GM12878 (cell line): ENCODE results near the gene SLC25A29. TPM values are rescaled to one million over a fixed set of nuclear protein-coding genes. Genes with fewer than 3 reads are reported as not detected.
A peak's percentile ranks its signal among the peaks of the same experiment; 100 is the strongest.

Experiments used
- ATAC-seq: fragments of 200-7000 bp; cut with Tn5 transposase; 3 replicates; pipeline ENCODE4 v1.9.1; 2020; ENCODE audit warnings: mild to moderate bottlenecking, moderate library complexity
- BruUV-seq: library from RNA; stranded (reverse); fragments of 400-500 nt; replicated peaks from 2 replicates; lab custom pipeline; 2021; lab: Mats Ljungman, UMichigan
- CTCF ChIA-PET: fragments of 300-600 bp; sonication (Branson Sonifier 250); formaldehyde crosslinking; extraction: SDS; loops from one replicate; lab custom pipeline; 2021; ENCODE audit warnings: inconsistent platforms; lab: Yijun Ruan, JAX
- POLR2A ChIA-PET: fragments of 350-600 bp; formaldehyde crosslinking; extraction: SDS; loops from one replicate; lab custom pipeline; 2021; ENCODE audit warnings: inconsistent platforms; lab: Charles Lee
- RAD21 ChIA-PET: fragments of 300-600 bp; sonication (Branson Sonifier 250); formaldehyde crosslinking; loops from one replicate; lab custom pipeline; 2023; ENCODE audit warnings: antibody characterized with exemption; ENCODE audit not compliant: unreplicated experiment; lab: Charles Lee
- SMC1A ChIA-PET: fragments of 300-600 bp; sonication (Branson Sonifier 250); formaldehyde crosslinking; loops from one replicate; lab custom pipeline; 2023; ENCODE audit not compliant: unreplicated experiment, uncharacterized antibody; lab: Charles Lee
- DNase-seq: peaks from one replicate; pipeline ENCODE4 v3.0.0-alpha.2; 2011; ENCODE audit warnings: low read depth, low spot score
- FAIRE-seq: peaks from 3 replicates; lab custom pipeline; 2011; peaks lifted over from hg19 to GRCh38; lab: Jason Lieb, UNC
- H2AFZ ChIP-seq: 2 replicates; pipeline ENCODE4 v1.6.0; 2011; ENCODE audit warnings: low read depth, low read length, control low read depth; ENCODE audit not compliant: control insufficient read depth
- H3K27ac ChIP-seq: 2 replicates; pipeline ENCODE4 v1.5.1; 2011; ENCODE audit warnings: control low read depth; ENCODE audit not compliant: control insufficient read depth, insufficient read depth
- H3K27me3 ChIP-seq, 2 experiments: replicated peaks in 1 of 2; 2 replicates each; pipeline versions ENCODE4 v1.6.0 to v1.6.1; 2011; ENCODE audit warnings: low read length in 1 of 2; ENCODE audit not compliant: control insufficient read depth in 2 of 2, insufficient read depth in 2 of 2
- H3K36me3 ChIP-seq, 2 experiments: 2 replicates each; pipeline ENCODE4 v1.5.1; 2011; ENCODE audit warnings: low read length in 1 of 2; ENCODE audit not compliant: control insufficient read depth in 2 of 2, insufficient read depth in 2 of 2
- H3K4me1 ChIP-seq: 2 replicates; pipeline ENCODE4 v1.6.1; 2011; ENCODE audit warnings: mild to moderate bottlenecking, low read length, moderate library complexity, mixed read lengths; ENCODE audit not compliant: control insufficient read depth, insufficient read depth
- H3K4me2 ChIP-seq: 2 replicates; pipeline ENCODE4 v1.6.0; 2011; ENCODE audit warnings: control low read depth; ENCODE audit not compliant: control insufficient read depth, insufficient read depth
- H3K4me3 ChIP-seq: fragments of 200-600 bp; sonication (generic); 2 replicates; pipeline ENCODE4 v1.5.1; 2016
- H3K79me2 ChIP-seq: 2 replicates; pipeline ENCODE4 v1.6.0; 2011; ENCODE audit warnings: low read length; ENCODE audit not compliant: control insufficient read depth, insufficient read depth
- H3K9ac ChIP-seq: 2 replicates; pipeline ENCODE4 v1.8.0; 2011; ENCODE audit warnings: low read length, control low read depth, mixed read lengths; ENCODE audit not compliant: control insufficient read depth, insufficient read depth
- H3K9me3 ChIP-seq: replicated peaks from 3 replicates; pipeline ENCODE4 v1.5.1; 2011; ENCODE audit warnings: mild to moderate bottlenecking, low read length; ENCODE audit not compliant: control insufficient read depth, insufficient read depth
- H4K20me1 ChIP-seq: 2 replicates; pipeline ENCODE4 v1.6.0; 2011; ENCODE audit not compliant: control insufficient read depth, insufficient read depth
- CEBPB ChIP-seq, 2 experiments: fragments of 150-350 bp in 1 of 2; IDR thresholded peaks; 2 replicates each; pipeline ENCODE4 v1.6.1; 2012 to 2014; ENCODE audit warnings: low read depth in 2 of 2, low read length in 2 of 2, borderline replicate concordance in 1 of 2, inconsistent platforms in 1 of 2
- DPF2 ChIP-seq: fragments of 450-650 bp; IDR thresholded peaks from 2 replicates; pipeline ENCODE4 v1.6.1; 2017; ENCODE audit warnings: mild to moderate bottlenecking
- GATAD2B ChIP-seq: fragments of 450-650 bp; conservative IDR thresholded peaks from 2 replicates; pipeline ENCODE4 v1.6.1; 2017; ENCODE audit warnings: low read depth, mild to moderate bottlenecking, moderate library complexity
- IKZF1 ChIP-seq: fragments of 450-650 bp; conservative IDR thresholded peaks from 2 replicates; pipeline ENCODE4 v1.6.1; 2017; ENCODE audit warnings: antibody characterized with exemption, mild to moderate bottlenecking
- IKZF2 ChIP-seq, 2 experiments: fragments of 450-650 bp; IDR thresholded peaks; 2 replicates each; pipeline ENCODE4 v1.6.1; 2017; ENCODE audit warnings: mild to moderate bottlenecking in 2 of 2, moderate library complexity in 2 of 2
- IRF4 ChIP-seq: IDR thresholded peaks from 2 replicates; pipeline ENCODE4 v1.6.1; 2011; ENCODE audit warnings: low read depth, low read length
- JUNB ChIP-seq: IDR thresholded peaks from 2 replicates; pipeline ENCODE4 v1.6.1; 2016; ENCODE audit warnings: antibody characterized with exemption, mild to moderate bottlenecking
- MEF2A ChIP-seq: IDR thresholded peaks from 2 replicates; pipeline ENCODE4 v1.6.1; 2011; ENCODE audit warnings: low read depth, mild to moderate bottlenecking, low read length, moderate library complexity; ENCODE audit not compliant: insufficient read depth
- MEF2B ChIP-seq: fragments of 450-650 bp; IDR thresholded peaks from 2 replicates; pipeline ENCODE4 v1.6.1; 2018; ENCODE audit warnings: mild to moderate bottlenecking, moderate library complexity; ENCODE audit not compliant: partially characterized antibody, poor library complexity, severe bottlenecking
- MTA2 ChIP-seq: fragments of 450-650 bp; IDR thresholded peaks from 2 replicates; pipeline ENCODE4 v1.6.1; 2016; ENCODE audit warnings: low read depth, mild to moderate bottlenecking, moderate library complexity
- NBN ChIP-seq: fragments of 450-650 bp; IDR thresholded peaks from 2 replicates; pipeline ENCODE4 v1.6.1; 2016
- NR2C1 ChIP-seq: fragments of 450-650 bp; IDR thresholded peaks from 2 replicates; pipeline ENCODE4 v1.6.1; 2017; ENCODE audit warnings: antibody characterized with exemption, mild to moderate bottlenecking, moderate library complexity
- NRF1 ChIP-seq: conservative IDR thresholded peaks from 2 replicates; pipeline ENCODE4 v1.6.1; 2011; ENCODE audit warnings: mild to moderate bottlenecking, low read depth, low read length, improper control_type of control experiment
- PML ChIP-seq: IDR thresholded peaks from 2 replicates; pipeline ENCODE4 v1.6.1; 2012; ENCODE audit warnings: low read length, inconsistent platforms
- RCOR1 ChIP-seq: conservative IDR thresholded peaks from 2 replicates; pipeline ENCODE4 v1.6.1; 2012; ENCODE audit warnings: low read depth, low read length, improper control_type of control experiment
- RELA ChIP-seq: fragments of 450-650 bp; IDR thresholded peaks from 2 replicates; pipeline ENCODE4 v1.8.0; 2014; ENCODE audit warnings: borderline replicate concordance; ENCODE audit not compliant: partially characterized antibody
- SIN3A ChIP-seq: IDR thresholded peaks from 2 replicates; pipeline ENCODE4 v1.6.1; 2012; ENCODE audit warnings: low read depth, low read length, improper control_type of control experiment
- SIX5 ChIP-seq: IDR thresholded peaks from 2 replicates; pipeline ENCODE4 v1.6.1; 2011; ENCODE audit warnings: mild to moderate bottlenecking, low read depth, low read length, moderate library complexity; ENCODE audit not compliant: severe bottlenecking
- SPI1 ChIP-seq: IDR thresholded peaks from 2 replicates; pipeline ENCODE4 v1.6.1; 2011; ENCODE audit warnings: low read depth, mild to moderate bottlenecking, low read length, moderate library complexity, borderline replicate concordance; ENCODE audit not compliant: insufficient read depth
- SREBF2 ChIP-seq: IDR thresholded peaks from 2 replicates; pipeline ENCODE4 v1.6.1; 2012; ENCODE audit warnings: mild to moderate bottlenecking, low read length
- WGBS: methylation state at CpG from one replicate; pipeline ENCODE4 v1.1.6; 2016; ENCODE audit warnings: low lambda C conversion rate; ENCODE audit not compliant: insufficient replicate concordance, insufficient coverage; ENCODE audit errors: missing lambda C conversion rate; 5-methylcytosine and 5-hydroxymethylcytosine counted together
- in situ Hi-C: fragments of 300-500 bp; cut with MboI; formaldehyde crosslinking; loops from 9 replicates; pipeline ENCODE4 v1.14.3; 2018; ENCODE audit warnings: mixed read lengths
- intact Hi-C: fragments of 100-400 bp; cut with micrococcal nuclease; formaldehyde crosslinking; loops from one replicate; pipeline ENCODE4 v1.14.2; 2022; ENCODE audit not compliant: unreplicated experiment
- polyA plus RNA-seq, 11 experiments: library from polyadenylated mRNA; depleted of rRNA in 4 of 11; unstranded in 6 of 11; stranded (reverse) in 5 of 11; fragments of >200 nt; fragmentation: Nextera tagmentation in 4 of 11; fragmentation: Illumina TruSeq in 1 of 11; extraction: Ambion mirVana in 4 of 11; extraction: Trizol in 1 of 11; gene quantifications; 1 replicate in 1 of 11; 2 replicates in 10 of 11; pipeline versions ENCODE4 v1.2.1 to v1.2.3, GENCODE V29; 2011 to 2016; ENCODE audit warnings: inconsistent platforms in 2 of 11, missing spikeins in 2 of 11, low read depth in 1 of 11
- total RNA-seq, 4 experiments: library from RNA; depleted of rRNA in 3 of 4; stranded (reverse); fragments of >200 nt in 3 of 4; fragmentation: Illumina TruSeq in 1 of 4; extraction: Trizol in 1 of 4; gene quantifications; 2 replicates each; pipeline versions ENCODE4 v1.2.1 to v1.2.3, GENCODE V29; 2013 to 2021
- TF ChIP-seq, protein P1 (sequence below): IDR thresholded peaks from 2 replicates; pipeline ENCODE4 v1.6.1; 2011; ENCODE audit warnings: low read depth, mild to moderate bottlenecking, low read length, moderate library complexity, borderline replicate concordance; ENCODE audit errors: extremely low read depth
- TF ChIP-seq, protein P2 (sequence below): IDR thresholded peaks from 2 replicates; pipeline ENCODE4 v1.6.1; 2012; ENCODE audit warnings: low read depth, low read length, improper control_type of control experiment
- TF ChIP-seq, protein P3 (sequence below): IDR thresholded peaks from 2 replicates; pipeline ENCODE4 v1.6.1; 2011; ENCODE audit warnings: mild to moderate bottlenecking, low read depth, low read length, moderate library complexity; ENCODE audit not compliant: insufficient replicate concordance

Gene SLC25A29
- total and polyA plus RNA-seq, 10 of the 15 experiments (the other 5 are each of a cell fraction or from before 2014, with no cell fraction given) = 0.42 to 13.3 (median 4.0) TPM; not detected in 1

DNA sequence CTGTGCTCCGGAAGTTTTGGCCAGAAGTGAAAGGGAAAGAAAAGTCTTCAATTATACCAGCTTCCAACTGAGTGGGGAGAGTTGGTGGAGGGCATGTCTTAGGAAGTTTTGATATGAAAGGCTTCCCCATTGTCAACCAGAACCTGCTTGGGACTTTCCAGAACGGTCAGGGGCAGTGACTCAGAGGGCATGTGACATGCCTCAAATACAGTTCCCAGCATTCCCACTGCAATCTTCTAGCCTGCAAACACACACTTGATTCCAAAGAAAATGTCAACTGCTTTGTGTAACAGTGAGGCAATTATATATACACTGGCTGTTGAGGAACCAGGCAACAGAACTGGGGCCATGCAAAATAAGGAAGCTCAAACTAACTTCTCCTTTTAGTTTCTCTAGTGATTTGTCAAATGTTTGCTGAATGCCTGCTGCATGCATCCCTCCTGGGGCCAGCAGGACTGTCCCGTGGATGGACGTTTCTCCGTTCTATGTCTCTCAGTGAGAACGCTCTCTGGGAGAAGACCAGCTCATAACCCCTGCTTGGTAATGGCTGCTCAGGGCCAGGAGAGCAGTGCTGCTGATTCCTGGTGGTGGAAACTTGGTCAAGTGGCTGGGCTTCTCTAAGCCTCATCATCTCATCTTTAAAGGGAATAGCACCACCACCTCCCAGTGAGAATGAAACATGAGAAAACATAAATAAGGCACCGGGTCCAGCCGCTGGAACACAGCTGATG is 35.2 kb upstream of the SLC25A29 start:
- Histone ChIP-seq H2AFZ (peak overlapping the region; percentile 40), H4K20me1 (no peaks in the 10 kb centered on the region), H3K9me3 (no peaks in the 10 kb centered on the region), H3K4me3 (no peak overlapping the region), H3K27ac (peak overlapping the region; percentile 75), H3K4me2 (peak overlapping the region; percentile 59), H3K9ac (peak overlapping the region; percentile 16; the same call in 1 of the 2 replicates), H3K79me2 (no peaks in the 10 kb centered on the region), H3K36me3 (peaks cover 24 to 39% of the 10 kb centered on the region in 2 experiments), H3K27me3 (no peaks in the 10 kb centered on the region), H3K4me1 (peaks cover 23% of the 10 kb centered on the region)
- FAIRE-seq = peak; percentile 92
- peak; percentile 81 for ATAC-seq
- ChIA-PET SMC1A (interaction anchor here (0.8 to 2.8 kb wide), 8 partner anchors 8 to 44 kb away, joined by 3 to 24 read pairs (median 5); partner anchors contain the start of gene WDR25), RAD21 (interaction anchor here (1.0 to 2.1 kb wide), 8 partner anchors 17 to 47 kb away, joined by 3 to 10 read pairs (median 4); a partner anchor contains a TSS), POLR2A (interaction anchor here (0.6 to 1.9 kb wide), 5 partner anchors 30 to 105 kb away, joined by 3 to 14 read pairs (median 4); partner anchors contain the start of gene WDR25), CTCF (interaction anchor here (0.8 to 2.1 kb wide), 11 partner anchors 8 to 71 kb away, joined by 3 to 19 read pairs (median 3); a partner anchor contains a TSS)
- in situ Hi-C loops (no loop called here), intact Hi-C loops (loop anchor here (5.0 kb wide), 1 partner anchor 36 kb away; the partner anchor contains the start of gene WDR25)
- 6% methylated on average over 8 of the region's 8 CpGs for WGBS
- no TSS peak for BruUV-seq
- DNase-seq = peak; percentile 44
- TF ChIP-seq IRF4 = 0 out of 2 replicates have a peak, but pooled peaks have one; percentile 18
- TF ChIP-seq MEF2B = peak; percentile 69
- TF ChIP-seq IKZF2 (IDR thresholded peaks at IDR 0.05) = peak; percentile 80 to 87
- peak; percentile 49; the same call in 1 of the 2 replicates for TF ChIP-seq MTA2
- TF ChIP-seq, protein P1, sequence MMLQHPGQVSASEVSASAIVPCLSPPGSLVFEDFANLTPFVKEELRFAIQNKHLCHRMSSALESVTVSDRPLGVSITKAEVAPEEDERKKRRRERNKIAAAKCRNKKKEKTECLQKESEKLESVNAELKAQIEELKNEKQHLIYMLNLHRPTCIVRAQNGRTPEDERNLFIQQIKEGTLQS = no peak
- TF ChIP-seq GATAD2B = peak; percentile 72; the same call in 1 of the 2 replicates
- TF ChIP-seq RCOR1 = 0 out of 2 replicates have a peak, but pooled peaks have one; percentile 54
- no peak for TF ChIP-seq CEBPB (IDR thresholded peaks at IDR 0.05; ENCODE audit: borderline replicate concordance in 1 of 2, low read depth in 2 of 2, low read length in 2 of 2)
- peak; percentile 25; the same call in 1 of the 2 replicates for TF ChIP-seq JUNB
- TF ChIP-seq, protein P2, sequence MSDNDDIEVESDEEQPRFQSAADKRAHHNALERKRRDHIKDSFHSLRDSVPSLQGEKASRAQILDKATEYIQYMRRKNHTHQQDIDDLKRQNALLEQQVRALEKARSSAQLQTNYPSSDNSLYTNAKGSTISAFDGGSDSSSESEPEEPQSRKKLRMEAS = peak; percentile 24; the same call in 1 of the 2 replicates
- peak; percentile 22; the same call in 1 of the 2 replicates for TF ChIP-seq SPI1
- 0 out of 2 replicates have a peak, but pooled peaks have one; percentile 7 for TF ChIP-seq NBN
- no peak for TF ChIP-seq PML
- no peak for TF ChIP-seq MEF2A
- TF ChIP-seq SIX5 = no peak
- no peak for TF ChIP-seq SREBF2
- TF ChIP-seq, protein P3, sequence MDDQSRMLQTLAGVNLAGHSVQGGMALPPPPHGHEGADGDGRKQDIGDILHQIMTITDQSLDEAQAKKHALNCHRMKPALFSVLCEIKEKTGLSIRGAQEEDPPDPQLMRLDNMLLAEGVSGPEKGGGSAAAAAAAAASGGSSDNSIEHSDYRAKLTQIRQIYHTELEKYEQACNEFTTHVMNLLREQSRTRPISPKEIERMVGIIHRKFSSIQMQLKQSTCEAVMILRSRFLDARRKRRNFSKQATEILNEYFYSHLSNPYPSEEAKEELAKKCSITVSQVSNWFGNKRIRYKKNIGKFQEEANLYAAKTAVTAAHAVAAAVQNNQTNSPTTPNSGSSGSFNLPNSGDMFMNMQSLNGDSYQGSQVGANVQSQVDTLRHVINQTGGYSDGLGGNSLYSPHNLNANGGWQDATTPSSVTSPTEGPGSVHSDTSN = no peak
- no peak for TF ChIP-seq SIN3A
- peak; percentile 85 for TF ChIP-seq IKZF1
- peak; percentile 0; the same call in 1 of the 2 replicates for TF ChIP-seq NR2C1
- TF ChIP-seq RELA = peak; percentile 45
- peak; percentile 85; the same call in 1 of the 2 replicates for TF ChIP-seq DPF2
- no peak for TF ChIP-seq NRF1
